K562 (cell line): ENCODE data around the gene CFAP141.

Experiments
- ATF1 ChIP-seq, 2 experiments: fragments of 450-650 bp in 1 of 2; IDR thresholded peaks; 2 replicates each; pipeline ENCODE4 v1.6.1; 2016; ENCODE audit warnings: missing compliant biosample characterization in 1 of 2, missing genetic modification characterization in 1 of 2
- FOXK2 ChIP-seq, 2 experiments: fragments of 450-650 bp; IDR thresholded peaks in 1 of 2; conservative IDR thresholded peaks in 1 of 2; 2 replicates each; pipeline ENCODE4 v1.6.1; 2016; ENCODE audit warnings: low read depth in 2 of 2, mild to moderate bottlenecking in 1 of 2
- MAX ChIP-seq: sonication (generic); formaldehyde crosslinking; IDR thresholded peaks from 2 replicates; pipeline ENCODE4 v1.9.0; 2022; ENCODE audit warnings: mild to moderate bottlenecking, missing genetic modification reagents
- MXI1 ChIP-seq: IDR thresholded peaks from 2 replicates; pipeline ENCODE4 v1.6.1; 2011; ENCODE audit warnings: low read depth, mild to moderate bottlenecking, improper control_type of control experiment, low read length
- USF1 ChIP-seq: sonication (generic); formaldehyde crosslinking; IDR thresholded peaks from 2 replicates; pipeline ENCODE4 v1.9.0; 2022; ENCODE audit warnings: mild to moderate bottlenecking, missing genetic modification reagents
- TF ChIP-seq, protein P1 (sequence below), 3 experiments: IDR thresholded peaks in 2 of 3; conservative IDR thresholded peaks in 1 of 3; 2 replicates each; pipeline ENCODE4 v1.5.1; 2011 to 2012; ENCODE audit warnings: low read length in 3 of 3, mild to moderate bottlenecking in 3 of 3, control low read depth in 2 of 3, improper control_type of control experiment in 1 of 3, inconsistent platforms in 1 of 3, low read depth in 1 of 3, mixed read lengths in 1 of 3, moderate library complexity in 1 of 3; ENCODE audit not compliant: insufficient read depth in 2 of 3

DNA sequence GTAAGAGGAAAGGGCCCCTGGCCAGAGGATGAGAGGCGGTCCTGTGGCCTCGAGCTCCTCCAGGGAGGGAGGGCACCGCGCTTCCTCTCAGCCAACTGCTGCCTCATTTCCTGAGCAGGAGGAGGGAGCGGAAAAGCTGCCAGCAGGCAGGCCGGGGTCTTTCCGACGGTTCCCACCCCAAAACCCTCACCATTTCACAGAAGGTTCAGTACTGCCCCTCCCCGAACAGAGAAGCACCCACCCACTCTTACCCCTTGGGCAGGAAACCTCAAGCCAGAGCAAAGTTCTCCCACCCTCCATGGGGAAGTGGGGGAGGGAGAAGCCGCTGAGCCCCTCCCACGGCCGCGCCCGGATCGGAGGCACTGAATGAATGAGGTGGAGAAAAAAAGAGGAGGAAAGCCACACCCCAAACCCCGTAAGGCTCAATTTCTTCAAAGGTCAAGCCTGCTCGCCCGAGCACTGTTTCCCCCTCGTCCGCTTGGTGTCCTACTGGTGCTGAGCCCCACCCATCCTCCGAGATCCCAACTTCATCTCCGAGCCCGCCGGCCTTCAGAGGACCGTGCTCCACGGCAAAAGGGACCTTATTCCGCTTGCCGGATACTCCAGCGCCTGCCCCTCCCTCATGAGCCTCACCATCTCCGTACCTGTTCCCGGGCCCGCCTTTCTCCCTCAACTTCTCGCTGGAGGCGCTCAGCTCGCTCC lies 23.6 kb downstream of the CFAP141 start:
- TF ChIP-seq, protein P1, sequence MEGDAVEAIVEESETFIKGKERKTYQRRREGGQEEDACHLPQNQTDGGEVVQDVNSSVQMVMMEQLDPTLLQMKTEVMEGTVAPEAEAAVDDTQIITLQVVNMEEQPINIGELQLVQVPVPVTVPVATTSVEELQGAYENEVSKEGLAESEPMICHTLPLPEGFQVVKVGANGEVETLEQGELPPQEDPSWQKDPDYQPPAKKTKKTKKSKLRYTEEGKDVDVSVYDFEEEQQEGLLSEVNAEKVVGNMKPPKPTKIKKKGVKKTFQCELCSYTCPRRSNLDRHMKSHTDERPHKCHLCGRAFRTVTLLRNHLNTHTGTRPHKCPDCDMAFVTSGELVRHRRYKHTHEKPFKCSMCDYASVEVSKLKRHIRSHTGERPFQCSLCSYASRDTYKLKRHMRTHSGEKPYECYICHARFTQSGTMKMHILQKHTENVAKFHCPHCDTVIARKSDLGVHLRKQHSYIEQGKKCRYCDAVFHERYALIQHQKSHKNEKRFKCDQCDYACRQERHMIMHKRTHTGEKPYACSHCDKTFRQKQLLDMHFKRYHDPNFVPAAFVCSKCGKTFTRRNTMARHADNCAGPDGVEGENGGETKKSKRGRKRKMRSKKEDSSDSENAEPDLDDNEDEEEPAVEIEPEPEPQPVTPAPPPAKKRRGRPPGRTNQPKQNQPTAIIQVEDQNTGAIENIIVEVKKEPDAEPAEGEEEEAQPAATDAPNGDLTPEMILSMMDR (IDR thresholded peaks at IDR 0.05 in 2 of 3, conservative IDR thresholded peaks at IDR 0.05 in 1 of 3; ENCODE audit: insufficient read depth in 2 of 3, low read depth in 1 of 3, low read length in 3 of 3) = no peak
- 0 out of 2 replicates have a peak, but pooled peaks have one; percentile 5 for TF ChIP-seq USF1 (CRISPR knock-in tag)
- TF ChIP-seq ATF1 (CRISPR knock-in tag; IDR thresholded peaks at IDR 0.05) = no peak
- TF ChIP-seq ATF1 (tag; IDR thresholded peaks at IDR 0.05) = no peak
- TF ChIP-seq MXI1 = peak; percentile 53; the same call in 1 of the 2 replicates
- no peak for TF ChIP-seq FOXK2 (conservative IDR thresholded peaks at IDR 0.05 in 1 of 2, IDR thresholded peaks at IDR 0.05 in 1 of 2; ENCODE audit: low read depth in 2 of 2)
- TF ChIP-seq MAX (CRISPR knock-in tag) = no peak
